PC-3 (cell line): ENCODE measurements around the gene PITX1. TPM values are rescaled to one million over a fixed set of nuclear protein-coding genes. Genes with fewer than 3 reads are reported as not detected.

ENCODE experiments used
- ATAC-seq: fragments of 200-7000 bp; cut with Tn5 transposase; 2 replicates; pipeline ENCODE4 v1.9.1; 2020; ENCODE audit warnings: mild to moderate bottlenecking, moderate library complexity
- BruUV-seq: library from RNA; stranded (reverse); fragments of 400-500 nt; replicated peaks from 2 replicates; lab custom pipeline; 2021; lab: Mats Ljungman, UMichigan
- CTCF ChIA-PET: fragments of 300-600 bp; sonication (Branson Sonifier 250); formaldehyde crosslinking; loops from one replicate; lab custom pipeline; 2022; ENCODE audit warnings: antibody characterized with exemption; lab: Charles Lee
- POLR2A ChIA-PET: fragments of 300-600 bp; sonication (Branson Sonifier 250); formaldehyde crosslinking; loops from one replicate; lab custom pipeline; 2022; ENCODE audit warnings: antibody characterized with exemption; ENCODE audit not compliant: unreplicated experiment; lab: Charles Lee
- DNase-seq: peaks from one replicate; pipeline ENCODE4 v3.0.0-alpha.2; 2015
- H2AFZ ChIP-seq: fragments of 300-600 bp; sonication (generic); 2 replicates; pipeline ENCODE4 v1.6.0; 2016; ENCODE audit warnings: antibody characterized with exemption, low read length
- H3F3A ChIP-seq: fragments of 300-600 bp; sonication (generic); one replicate; pipeline ENCODE4 v1.6.0; 2017; ENCODE audit warnings: antibody characterized with exemption, low read length, control low read depth, mild to moderate bottlenecking; ENCODE audit not compliant: unreplicated experiment
- H3K27ac ChIP-seq: fragments of 300-600 bp; sonication (generic); 2 replicates; pipeline ENCODE4 v1.5.1; 2016; ENCODE audit warnings: mild to moderate bottlenecking, low read length
- H3K27me3 ChIP-seq: fragments of 300-600 bp; sonication (generic); 2 replicates; pipeline ENCODE4 v1.6.1; 2016; ENCODE audit warnings: low read length, mixed read lengths
- H3K36me3 ChIP-seq: fragments of 300-600 bp; sonication (generic); 2 replicates; pipeline ENCODE4 v1.6.1; 2016; ENCODE audit warnings: low read depth, mixed run types, low read length, mixed read lengths
- H3K4me1 ChIP-seq: fragments of 300-600 bp; sonication (generic); 2 replicates; pipeline ENCODE4 v1.5.1; 2016; ENCODE audit warnings: low read length; ENCODE audit not compliant: insufficient read depth
- H3K4me2 ChIP-seq: fragments of 300-600 bp; sonication (generic); 2 replicates; pipeline ENCODE4 v1.6.0; 2016; ENCODE audit warnings: low read length
- H3K4me3 ChIP-seq: fragments of 300-600 bp; sonication (generic); 2 replicates; pipeline ENCODE4 v1.5.1; 2016; ENCODE audit warnings: mild to moderate bottlenecking, low read length, mixed read lengths
- H3K79me2 ChIP-seq: fragments of 300-600 bp; sonication (generic); 2 replicates; pipeline ENCODE4 v1.6.1; 2017; ENCODE audit warnings: low read length, mixed read lengths
- H3K9ac ChIP-seq: fragments of 300-600 bp; sonication (generic); 2 replicates; pipeline ENCODE4 v1.6.0; 2016; ENCODE audit warnings: mild to moderate bottlenecking, low read length
- H3K9me2 ChIP-seq: fragments of 300-600 bp; sonication (generic); replicated peaks from 2 replicates; pipeline ENCODE4 v1.6.1; 2016; ENCODE audit warnings: mixed run types, low read length, mixed read lengths
- H3K9me3 ChIP-seq: fragments of 300-600 bp; sonication (generic); 2 replicates; pipeline ENCODE4 v1.6.1; 2016; ENCODE audit warnings: low read length, mixed read lengths
- H4K20me1 ChIP-seq: fragments of 300-600 bp; sonication (generic); 2 replicates; pipeline ENCODE4 v1.6.1; 2016; ENCODE audit warnings: low read length, mixed read lengths
- EZH2 ChIP-seq: fragments of 300-600 bp; sonication (generic); IDR thresholded peaks from one replicate; pipeline ENCODE4 v1.6.1; 2017; ENCODE audit warnings: antibody characterized with exemption, mild to moderate bottlenecking, low read length; ENCODE audit not compliant: unreplicated experiment
- EZH2phosphoT487 ChIP-seq: fragments of 300-600 bp; sonication (generic); IDR thresholded peaks from 2 replicates; pipeline ENCODE4 v1.6.1; 2018; ENCODE audit warnings: mild to moderate bottlenecking, antibody characterized with exemption, low read length, borderline replicate concordance
- intact Hi-C: fragments of 100-400 bp; cut with micrococcal nuclease; formaldehyde crosslinking; loops from 2 replicates; pipeline ENCODE4 v1.9.0; 2023
- total RNA-seq: library from RNA; depleted of rRNA; stranded (reverse); fragments of >200 nt; gene quantifications from 2 replicates; pipeline ENCODE4 v1.2.3, GENCODE V29; 2014
- TF ChIP-seq, protein P1 (sequence below): fragments of 300-600 bp; sonication (generic); conservative IDR thresholded peaks from 2 replicates; pipeline ENCODE4 v1.5.1; 2017; ENCODE audit warnings: antibody characterized with exemption, low read depth, mild to moderate bottlenecking, low read length

PITX1 gene
- total RNA-seq, 1 experiment from 2014 or later = 40.8 TPM

DNA sequence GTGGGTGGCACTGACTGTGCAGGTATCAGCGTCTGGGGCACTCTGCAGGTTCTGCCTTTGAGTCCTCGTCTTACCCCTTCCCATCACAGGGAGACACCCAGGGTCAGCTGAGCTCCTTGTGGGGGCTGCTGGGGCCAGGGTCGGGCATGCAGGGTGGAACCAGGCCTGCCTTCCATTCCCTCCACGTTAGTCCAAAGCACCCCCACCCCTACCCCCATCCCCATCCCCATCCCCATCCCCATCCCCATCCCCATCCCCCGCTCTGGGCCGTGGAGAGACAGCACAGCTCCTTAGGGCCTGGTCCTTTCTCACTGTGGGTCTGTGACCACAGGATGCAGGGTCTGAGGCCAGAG, 1.6 kb upstream of the PITX1 start:
- Histone ChIP-seq H3K4me1 (peaks cover 13% of the 10 kb centered on the region), H3K79me2 (peaks cover 30% of the 10 kb centered on the region), H3F3A (no peaks in the 10 kb centered on the region), H3K4me2 (no peak overlapping the region), H3K9ac (no peak overlapping the region), H3K27ac (no peak overlapping the region), H3K9me3 (no peaks in the 10 kb centered on the region), H3K27me3 (no peaks in the 10 kb centered on the region), H2AFZ (no peak overlapping the region), H3K36me3 (no peaks in the 10 kb centered on the region), H3K4me3 (no peak overlapping the region), H3K9me2 (no peaks in the 10 kb centered on the region), H4K20me1 (no peaks in the 10 kb centered on the region)
- ChIA-PET POLR2A (no interaction called here), CTCF (no interaction called here)
- BruUV-seq = no TSS peak
- ATAC-seq (no peak), DNase-seq (no peak)
- no peak for TF ChIP-seq EZH2
- TF ChIP-seq, protein P1, sequence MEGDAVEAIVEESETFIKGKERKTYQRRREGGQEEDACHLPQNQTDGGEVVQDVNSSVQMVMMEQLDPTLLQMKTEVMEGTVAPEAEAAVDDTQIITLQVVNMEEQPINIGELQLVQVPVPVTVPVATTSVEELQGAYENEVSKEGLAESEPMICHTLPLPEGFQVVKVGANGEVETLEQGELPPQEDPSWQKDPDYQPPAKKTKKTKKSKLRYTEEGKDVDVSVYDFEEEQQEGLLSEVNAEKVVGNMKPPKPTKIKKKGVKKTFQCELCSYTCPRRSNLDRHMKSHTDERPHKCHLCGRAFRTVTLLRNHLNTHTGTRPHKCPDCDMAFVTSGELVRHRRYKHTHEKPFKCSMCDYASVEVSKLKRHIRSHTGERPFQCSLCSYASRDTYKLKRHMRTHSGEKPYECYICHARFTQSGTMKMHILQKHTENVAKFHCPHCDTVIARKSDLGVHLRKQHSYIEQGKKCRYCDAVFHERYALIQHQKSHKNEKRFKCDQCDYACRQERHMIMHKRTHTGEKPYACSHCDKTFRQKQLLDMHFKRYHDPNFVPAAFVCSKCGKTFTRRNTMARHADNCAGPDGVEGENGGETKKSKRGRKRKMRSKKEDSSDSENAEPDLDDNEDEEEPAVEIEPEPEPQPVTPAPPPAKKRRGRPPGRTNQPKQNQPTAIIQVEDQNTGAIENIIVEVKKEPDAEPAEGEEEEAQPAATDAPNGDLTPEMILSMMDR = no peak
- no peak for TF ChIP-seq EZH2phosphoT487
- intact Hi-C loops = no loop called here

DNA sequence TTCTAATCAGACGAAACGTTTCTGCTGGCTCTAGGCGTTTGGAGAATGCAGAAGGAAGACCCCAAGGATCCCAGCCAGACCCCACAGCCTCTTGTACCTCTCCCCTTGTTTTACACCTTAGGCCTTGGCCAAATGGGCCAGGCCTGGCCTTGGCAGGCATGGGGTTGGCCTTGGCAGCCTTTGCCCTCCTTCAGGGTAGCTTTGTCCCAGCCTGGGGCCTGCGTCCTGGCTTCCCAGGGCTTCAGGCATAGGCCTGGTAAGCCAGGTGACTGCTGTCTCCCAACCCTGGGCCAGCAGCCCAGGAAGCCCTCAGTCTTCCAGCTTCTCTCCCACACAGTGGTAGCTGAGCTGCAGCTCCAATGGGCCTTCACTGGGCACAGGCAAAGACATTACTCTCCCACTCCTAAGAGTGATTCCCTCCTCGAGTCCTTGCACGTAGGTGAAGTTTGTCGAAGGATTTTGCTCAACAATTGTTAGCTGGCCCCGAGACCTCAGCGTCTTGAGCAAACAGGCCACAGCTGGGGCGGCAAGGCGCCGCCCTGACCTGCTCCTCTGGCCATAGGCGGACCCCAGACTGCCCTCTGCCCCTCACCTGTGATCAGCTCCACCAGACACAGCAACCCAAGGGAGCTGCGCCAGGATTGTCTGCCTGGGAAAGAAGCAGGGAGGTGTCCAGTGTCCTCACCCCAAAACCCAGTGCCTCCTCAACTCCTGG, 1.1 kb upstream of the PITX1 start:
- no peaks in the 10 kb centered on the region for H3K36me3 ChIP-seq
- DNase-seq = peak; percentile 9
- H4K20me1 ChIP-seq = no peaks in the 10 kb centered on the region
- no peak for TF ChIP-seq EZH2
- no peak for TF ChIP-seq EZH2phosphoT487
- TF ChIP-seq, protein P1 = no peak
- POLR2A ChIA-PET = no interaction called here
- peak overlapping the region; percentile 76 for H3K9ac ChIP-seq
- H3K79me2 ChIP-seq = peaks cover 36% of the 10 kb centered on the region
- no peak for ATAC-seq
- no peaks in the 10 kb centered on the region for H3F3A ChIP-seq
- peak overlapping the region; percentile 78 for H3K27ac ChIP-seq
- no peaks in the 10 kb centered on the region for H3K27me3 ChIP-seq
- CTCF ChIA-PET = no interaction called here
- intact Hi-C loops = loop anchor here (5.0 kb wide), 3 partner anchors 47 to 297 kb away; no protein-coding TSS in a partner anchor
- no peaks in the 10 kb centered on the region for H3K9me2 ChIP-seq
- H3K4me2 ChIP-seq = peak overlapping the region; percentile 86
- H3K4me1 ChIP-seq = peaks cover 13% of the 10 kb centered on the region
- peak overlapping the region; percentile 81; the same call in 1 of the 2 replicates for H2AFZ ChIP-seq
- H3K4me3 ChIP-seq = peak overlapping the region; percentile 66; the same call in 1 of the 2 replicates
- BruUV-seq = TSS peak; percentile 69
- no peaks in the 10 kb centered on the region for H3K9me3 ChIP-seq
